Thoracic aorta (tissue), 2 donors: ENCODE measurements around the gene TMC2. TPM values are rescaled to one million over a fixed set of nuclear protein-coding genes. Genes with fewer than 3 reads are reported as not detected.

Experiments used
- ATAC-seq: fragments of 150-250 bp; one replicate; pipeline ENCODE4 v1.8.0; 2017; ENCODE audit warnings: low read depth; ENCODE audit not compliant: insufficient number of reproducible peaks, low FRiP score
- DNase-seq: peaks from one replicate; pipeline ENCODE4 v3.0.0-alpha.2; 2020; ENCODE audit warnings: low spot score
- H3K27ac ChIP-seq, 2 donors: fragments of 200-600 bp; sonication (generic); 1 replicate in 1 of 2; 2 replicates in 1 of 2; pipeline ENCODE4 v1.5.1; 2016; ENCODE audit warnings: mild to moderate bottlenecking in 2 of 2, moderate library complexity in 2 of 2
- H3K27me3 ChIP-seq: fragments of 200-600 bp; sonication (generic); replicated peaks from 2 replicates; pipeline ENCODE4 v1.6.0; 2016; ENCODE audit warnings: mild to moderate bottlenecking; ENCODE audit not compliant: insufficient read depth
- H3K36me3 ChIP-seq: fragments of 200-600 bp; sonication (generic); one replicate; pipeline ENCODE4 v1.5.1; 2016
- H3K4me1 ChIP-seq, 2 donors: fragments of 200-600 bp; sonication (generic); 1 replicate in 1 of 2; 2 replicates in 1 of 2; pipeline versions ENCODE4 v1.5.1 to v1.6.0; 2016; ENCODE audit warnings: low read depth in 2 of 2, mild to moderate bottlenecking in 1 of 2; ENCODE audit not compliant: control insufficient read depth in 1 of 2
- H3K4me3 ChIP-seq: fragments of 200-600 bp; sonication (generic); 2 replicates; pipeline ENCODE4 v1.5.1; 2016; ENCODE audit warnings: mild to moderate bottlenecking
- H3K9me3 ChIP-seq: fragments of 200-600 bp; sonication (generic); 2 replicates; pipeline ENCODE4 v1.5.1; 2016
- CTCF ChIP-seq: fragments of 200-600 bp; sonication (generic); IDR thresholded peaks from one replicate; pipeline ENCODE4 v1.5.1; 2019; ENCODE audit warnings: antibody characterized with exemption
- total RNA-seq, 2 donors: library from RNA; depleted of rRNA; stranded (reverse); fragments of >200 nt; gene quantifications; one replicate each; pipeline versions ENCODE4 v1.1.0 to v1.2.3, GENCODE V29; 2016

TMC2 gene
- total RNA-seq, 2 donors from 2014 or later: not detected

- DNase-seq (no peak), ATAC-seq (no peak)
- no peak for TF ChIP-seq CTCF
- peaks cover 3% of the 10 kb centered on the region for H3K27me3 ChIP-seq
- H3K4me1 ChIP-seq: no peaks in the 10 kb centered on the region
- H3K9me3 ChIP-seq: peaks cover 3% of the 10 kb centered on the region
- H3K4me3 ChIP-seq: no peak overlapping the region
- H3K27ac ChIP-seq: no peak overlapping the region
- no peaks in the 10 kb centered on the region for H3K36me3 ChIP-seq
Measured at GRCh38 chr20:2633381-2633780, 97.0 kb downstream of the TMC2 start.

- ATAC-seq: no peak
- Histone ChIP-seq H3K36me3 (no peaks in the 10 kb centered on the region), H3K27ac (no peak overlapping the region), H3K9me3 (no peaks in the 10 kb centered on the region), H3K4me1 (no peaks in the 10 kb centered on the region), H3K27me3 (no peaks in the 10 kb centered on the region), H3K4me3 (no peak overlapping the region)
- TF ChIP-seq CTCF: no peak
- DNase-seq: no peak
Measured at GRCh38 chr20:2637246-2637645, 100.9 kb downstream of the TMC2 start.

GRCh38 chr20:2640260-2640659 lies 103.9 kb downstream of the TMC2 start:
- no peak for DNase-seq
- peaks cover 5% of the 10 kb centered on the region for H3K36me3 ChIP-seq
- H3K9me3 ChIP-seq: no peaks in the 10 kb centered on the region
- no peaks in the 10 kb centered on the region for H3K4me1 ChIP-seq
- ATAC-seq: no peak
- no peak overlapping the region for H3K27ac ChIP-seq
- H3K4me3 ChIP-seq: no peak overlapping the region
- H3K27me3 ChIP-seq: no peaks in the 10 kb centered on the region
- TF ChIP-seq CTCF: no peak

- Histone ChIP-seq H3K36me3 (peaks cover 5% of the 10 kb centered on the region), H3K4me3 (no peak overlapping the region), H3K27me3 (no peaks in the 10 kb centered on the region), H3K4me1 (no peaks in the 10 kb centered on the region), H3K9me3 (no peaks in the 10 kb centered on the region), H3K27ac (no peak overlapping the region)
- ATAC-seq (no peak), DNase-seq (no peak)
- TF ChIP-seq CTCF: no peak
Measured at GRCh38 chr20:2640899-2641298, 104.5 kb downstream of the TMC2 start.

- no peak for ATAC-seq
- H3K4me1 ChIP-seq: no peaks in the 10 kb centered on the region
- no peaks in the 10 kb centered on the region for H3K27me3 ChIP-seq
- H3K27ac ChIP-seq: no peak overlapping the region
- DNase-seq: no peak
- no peaks in the 10 kb centered on the region for H3K9me3 ChIP-seq
- H3K36me3 ChIP-seq: peaks cover 5% of the 10 kb centered on the region
- TF ChIP-seq CTCF: no peak
- no peak overlapping the region for H3K4me3 ChIP-seq
Measured at GRCh38 chr20:2643708-2644107, 107.3 kb downstream of the TMC2 start.
